ENCODE data around the gene ACP4. TPM values are rescaled to one million over a fixed set of nuclear protein-coding genes. Genes with fewer than 3 reads are reported as not detected.
"Not testable (repeated sequence)": the region's sequence is repeated elsewhere in the genome, so short reads cannot be mapped to it uniquely, and the experiment has no call there.

Gene ACP4
- total RNA-seq, 2 donors from 2014 or later = not detected

DNA sequence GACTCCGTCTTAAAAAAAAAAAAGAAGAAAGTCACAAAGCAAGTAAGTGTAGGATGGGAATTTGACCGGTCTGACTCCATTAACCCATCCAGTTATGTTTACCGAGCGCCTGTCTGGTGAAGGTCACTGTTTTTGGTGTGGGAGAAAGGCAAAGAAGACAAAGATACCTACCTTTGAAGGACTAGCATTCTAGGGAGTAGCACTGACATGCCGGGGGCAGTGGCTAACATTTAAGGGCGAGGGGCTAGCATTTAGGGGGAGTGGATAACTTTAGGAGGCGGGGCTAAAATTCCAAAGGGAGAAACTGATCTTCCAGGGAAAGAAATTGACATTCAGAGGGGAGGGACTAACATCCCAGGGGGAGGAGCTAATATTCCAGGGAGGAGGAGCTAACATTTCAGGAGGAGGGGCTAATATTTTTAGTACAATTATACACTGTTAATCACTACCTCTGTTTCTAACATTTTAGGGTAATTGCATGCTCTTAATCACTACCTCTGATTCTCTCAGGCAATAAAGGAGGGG, 11.2 kb upstream of the ACP4 start:
- H3K4me1 ChIP-seq = no peaks in the 10 kb centered on the region

DNA sequence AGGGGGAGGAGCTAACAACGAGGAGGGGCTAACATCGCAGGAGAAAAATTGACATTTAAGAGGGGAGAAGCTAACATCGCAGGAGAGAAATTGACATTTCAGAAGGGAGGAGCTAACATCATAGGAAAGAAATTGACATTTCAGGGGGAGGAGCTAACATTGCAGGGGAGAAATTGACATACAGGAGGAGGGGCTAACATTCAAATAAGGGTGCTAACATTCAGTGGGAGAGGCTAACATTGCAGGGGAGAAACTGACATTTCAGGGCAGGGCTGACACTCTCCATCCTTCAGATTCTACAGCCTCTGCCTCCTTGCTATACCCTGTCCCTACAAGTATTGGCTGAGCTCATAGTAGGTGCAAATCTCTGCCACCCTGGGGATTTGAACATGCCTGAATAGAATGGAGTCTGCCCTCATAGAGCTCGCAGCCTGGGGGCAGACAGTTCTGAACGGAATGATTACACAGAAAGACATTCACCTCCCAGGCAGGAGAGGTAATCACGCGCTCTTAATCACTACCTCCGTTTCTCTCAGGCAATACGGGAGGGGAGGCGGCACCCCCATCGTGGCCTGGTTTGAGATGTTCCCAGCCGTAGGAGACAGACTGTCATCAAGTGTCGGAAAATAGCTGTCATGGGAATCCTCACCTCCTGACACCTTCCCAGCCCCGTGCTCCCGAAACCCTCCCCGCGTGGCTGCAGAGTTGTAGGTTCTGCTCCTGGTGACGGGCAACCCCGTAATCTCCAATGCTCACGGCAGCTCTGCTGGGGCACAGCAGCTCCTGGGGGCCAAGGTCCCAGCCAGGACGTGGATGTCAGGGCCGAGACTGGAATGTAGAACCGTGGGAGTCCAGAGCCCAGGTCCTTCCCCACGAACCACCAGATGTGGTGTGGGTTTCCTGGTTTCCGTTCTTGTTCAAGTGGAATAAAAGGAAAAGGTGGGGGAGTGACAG, 10.4 kb upstream of the ACP4 start:
- ATAC-seq (no peak), DNase-seq (no peak)
- Histone ChIP-seq H3K9me3 (no peaks in the 10 kb centered on the region), H3K4me3 (no peak overlapping the region), H3K36me3 (replicated peaks in 1 of 2; ENCODE audit: insufficient read depth in 1 of 2, low read depth in 2 of 2) (no peaks in the 10 kb centered on the region), H3K27me3 (peaks cover 0 to 39% of the 10 kb centered on the region in 2 donors), H3K4me1 (no peaks in the 10 kb centered on the region), H3K27ac (no peak overlapping the region)
- 30 to 31% methylated on average over 12 to 25 of the region's 25 CpGs for WGBS, 2 donors
- TF ChIP-seq POLR2A (IDR thresholded peaks at IDR 0.05) = no peak
- TF ChIP-seq, protein P1, sequence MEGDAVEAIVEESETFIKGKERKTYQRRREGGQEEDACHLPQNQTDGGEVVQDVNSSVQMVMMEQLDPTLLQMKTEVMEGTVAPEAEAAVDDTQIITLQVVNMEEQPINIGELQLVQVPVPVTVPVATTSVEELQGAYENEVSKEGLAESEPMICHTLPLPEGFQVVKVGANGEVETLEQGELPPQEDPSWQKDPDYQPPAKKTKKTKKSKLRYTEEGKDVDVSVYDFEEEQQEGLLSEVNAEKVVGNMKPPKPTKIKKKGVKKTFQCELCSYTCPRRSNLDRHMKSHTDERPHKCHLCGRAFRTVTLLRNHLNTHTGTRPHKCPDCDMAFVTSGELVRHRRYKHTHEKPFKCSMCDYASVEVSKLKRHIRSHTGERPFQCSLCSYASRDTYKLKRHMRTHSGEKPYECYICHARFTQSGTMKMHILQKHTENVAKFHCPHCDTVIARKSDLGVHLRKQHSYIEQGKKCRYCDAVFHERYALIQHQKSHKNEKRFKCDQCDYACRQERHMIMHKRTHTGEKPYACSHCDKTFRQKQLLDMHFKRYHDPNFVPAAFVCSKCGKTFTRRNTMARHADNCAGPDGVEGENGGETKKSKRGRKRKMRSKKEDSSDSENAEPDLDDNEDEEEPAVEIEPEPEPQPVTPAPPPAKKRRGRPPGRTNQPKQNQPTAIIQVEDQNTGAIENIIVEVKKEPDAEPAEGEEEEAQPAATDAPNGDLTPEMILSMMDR (IDR thresholded peaks at IDR 0.05) = no peak
- intact Hi-C loops (cut with DNase I) = no loop called here

More for the DNA sequence above, 11.2 kb upstream of the ACP4 start:
- DNase-seq (no peak), ATAC-seq (no peak)
- Histone ChIP-seq H3K36me3 (replicated peaks in 1 of 2; ENCODE audit: insufficient read depth in 1 of 2, low read depth in 2 of 2) (no peaks in the 10 kb centered on the region), H3K9me3 (no peaks in the 10 kb centered on the region), H3K27me3 (peaks cover 0 to 39% of the 10 kb centered on the region in 2 donors), H3K27ac (no peak overlapping the region), H3K4me3 (no peak overlapping the region)
- 32% methylated on average over 6 to 7 of the region's 7 CpGs for WGBS, 2 donors
- TF ChIP-seq, protein P1 (IDR thresholded peaks at IDR 0.05) = no peak
- TF ChIP-seq POLR2A (IDR thresholded peaks at IDR 0.05) = no peak
- intact Hi-C loops (cut with DNase I) = no loop called here

DNA sequence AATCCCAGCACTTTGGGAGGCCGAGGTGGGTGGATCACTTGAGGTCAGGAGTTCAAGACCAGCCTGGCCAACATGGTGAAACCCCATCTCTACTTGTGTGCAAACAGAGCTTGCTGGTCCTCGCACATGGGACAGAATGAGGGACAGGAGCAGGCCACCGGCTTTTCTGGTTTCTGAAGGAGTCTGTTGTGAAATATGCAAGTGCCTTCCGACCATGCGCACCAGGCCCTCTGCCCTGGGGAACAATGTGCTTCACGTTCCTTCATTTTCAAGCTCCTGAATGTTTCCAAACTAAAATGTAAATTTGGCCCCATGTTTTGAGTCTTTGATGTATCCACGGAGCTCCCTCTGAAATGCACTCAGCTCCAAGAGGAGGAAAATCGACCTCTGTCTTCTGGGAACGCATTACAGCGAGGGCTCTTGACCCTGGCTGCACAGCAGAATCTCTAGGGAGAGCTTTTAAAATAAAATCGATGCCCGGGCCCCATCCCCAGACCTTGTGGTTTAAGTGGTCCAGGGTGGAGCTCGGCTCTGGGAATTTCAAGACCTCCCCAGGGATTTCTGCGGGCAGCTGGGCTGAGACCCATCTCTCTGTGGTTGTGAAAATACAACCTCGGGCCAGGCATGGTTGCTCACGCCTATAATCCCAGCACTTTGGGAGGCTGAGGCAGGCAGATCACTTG, 9.3 kb upstream of the ACP4 start:
- TF ChIP-seq, protein P1 (IDR thresholded peaks at IDR 0.05) = no peak
- TF ChIP-seq POLR2A (IDR thresholded peaks at IDR 0.05) = no peak
- WGBS, 2 donors = 34 to 46% methylated on average over 11 to 16 of the region's 16 CpGs
- Histone ChIP-seq H3K36me3 (replicated peaks in 1 of 2; ENCODE audit: insufficient read depth in 1 of 2, low read depth in 2 of 2) (no peaks in the 10 kb centered on the region), H3K9me3 (no peaks in the 10 kb centered on the region), H3K4me1 (no peaks in the 10 kb centered on the region), H3K4me3 (no peak overlapping the region), H3K27ac (no peak overlapping the region), H3K27me3 (peaks cover 0 to 39% of the 10 kb centered on the region in 2 donors)
- ATAC-seq (no peak), DNase-seq (no peak)
- intact Hi-C loops (cut with DNase I) = no loop called here

DNA sequence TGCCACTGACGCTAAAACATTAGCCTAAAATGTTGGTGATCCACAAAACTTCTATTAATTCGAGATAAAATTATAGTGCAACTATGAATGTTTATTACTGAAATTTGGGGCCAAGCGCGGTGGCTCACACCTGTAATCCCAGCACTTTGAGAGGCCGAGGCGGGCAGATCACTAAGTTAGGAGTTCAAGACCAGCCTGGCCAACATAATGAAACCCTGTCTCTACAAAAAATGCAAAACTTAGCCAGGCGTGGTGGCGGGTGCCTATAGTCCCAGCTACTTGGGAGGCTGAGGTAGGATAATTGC, 6.4 kb upstream of the ACP4 start:
- DNase-seq; H3K27ac ChIP-seq; H3K4me3 ChIP-seq; H3K4me1 ChIP-seq; ATAC-seq; H3K9me3 ChIP-seq; H3K36me3 ChIP-seq (replicated peaks in 1 of 2; ENCODE audit: insufficient read depth in 1 of 2, low read depth in 2 of 2); intact Hi-C loops (cut with DNase I): not testable (repeated sequence)
- peaks cover 0 to 28% of the 10 kb centered on the region in 2 donors for H3K27me3 ChIP-seq
- 35% methylated on average over 8 of the region's 8 CpGs for WGBS, 2 donors

DNA sequence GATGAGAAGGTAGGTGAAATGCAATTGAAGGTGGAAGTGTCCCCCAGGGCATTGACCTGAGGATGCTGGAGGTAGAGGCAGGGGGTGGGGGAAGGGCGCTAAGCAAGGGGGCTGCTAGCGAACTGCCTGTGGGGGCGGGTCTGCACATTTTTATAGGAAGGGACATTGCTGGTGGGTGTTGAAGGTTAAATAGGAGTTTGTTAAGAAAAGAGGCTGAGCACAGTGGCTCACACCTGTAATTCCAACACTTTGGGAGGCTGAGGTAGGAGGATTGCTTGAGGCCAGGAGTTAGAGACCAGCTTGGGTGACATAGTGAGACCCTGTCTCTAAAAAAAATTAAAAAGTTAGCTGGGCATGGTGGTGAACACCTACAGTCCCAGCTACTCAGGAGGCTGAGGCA, 5.5 kb upstream of the ACP4 start:
- no peaks in the 10 kb centered on the region for H3K9me3 ChIP-seq
- no peak overlapping the region for H3K4me3 ChIP-seq
- peaks cover 0 to 20% of the 10 kb centered on the region in 2 donors for H3K27me3 ChIP-seq
- H3K4me1 ChIP-seq = no peaks in the 10 kb centered on the region
- DNase-seq (no peak), ATAC-seq (no peak)
- WGBS, 2 donors = 71 to 78% methylated on average over 3 of the region's 3 CpGs
- no peak for TF ChIP-seq POLR2A (IDR thresholded peaks at IDR 0.05)
- TF ChIP-seq, protein P1 (IDR thresholded peaks at IDR 0.05) = no peak
- intact Hi-C loops (cut with DNase I) = loop anchor here (5.0 kb wide), 1 partner anchor 417 kb away; the partner anchor contains the start of gene NAPSA
- H3K36me3 ChIP-seq (replicated peaks in 1 of 2; ENCODE audit: insufficient read depth in 1 of 2, low read depth in 2 of 2) = no peaks in the 10 kb centered on the region
- H3K27ac ChIP-seq = no peak overlapping the region
